GM21529 (cell line): ENCODE data around the gene PLOD1.
A peak's percentile ranks its signal among the peaks of the same experiment; 100 is the strongest.
"Not testable (repeated sequence)": the region's sequence is repeated elsewhere in the genome, so short reads cannot be mapped to it uniquely, and the experiment has no call there.

ENCODE experiments used
- ATAC-seq: cut with Tn5 transposase; IDR thresholded peaks from one replicate; pipeline ENCODE4 v1.9.1; 2021; ENCODE audit not compliant: unreplicated experiment

The PLOD1 gene

DNA sequence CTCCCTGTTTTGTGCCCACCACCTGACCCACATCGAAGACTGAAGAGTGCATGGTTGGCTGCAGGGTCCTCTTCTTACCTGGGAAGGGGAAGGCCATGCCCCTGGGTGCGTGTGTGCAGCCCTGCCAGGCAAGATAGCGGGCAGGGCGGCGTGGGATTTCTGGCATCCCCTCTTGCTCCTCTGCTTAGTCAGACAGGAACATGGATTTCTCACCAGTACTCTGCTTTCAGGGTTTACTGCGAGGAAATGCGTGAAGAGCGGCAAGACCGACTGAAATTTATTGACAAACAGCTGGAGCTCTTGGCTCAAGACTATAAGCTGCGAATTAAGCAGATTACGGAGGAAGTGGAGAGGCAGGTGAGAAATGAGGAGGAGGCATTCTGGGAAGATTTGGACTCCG, 69.2 kb downstream of the PLOD1 start:
- ATAC-seq: no peak

DNA sequence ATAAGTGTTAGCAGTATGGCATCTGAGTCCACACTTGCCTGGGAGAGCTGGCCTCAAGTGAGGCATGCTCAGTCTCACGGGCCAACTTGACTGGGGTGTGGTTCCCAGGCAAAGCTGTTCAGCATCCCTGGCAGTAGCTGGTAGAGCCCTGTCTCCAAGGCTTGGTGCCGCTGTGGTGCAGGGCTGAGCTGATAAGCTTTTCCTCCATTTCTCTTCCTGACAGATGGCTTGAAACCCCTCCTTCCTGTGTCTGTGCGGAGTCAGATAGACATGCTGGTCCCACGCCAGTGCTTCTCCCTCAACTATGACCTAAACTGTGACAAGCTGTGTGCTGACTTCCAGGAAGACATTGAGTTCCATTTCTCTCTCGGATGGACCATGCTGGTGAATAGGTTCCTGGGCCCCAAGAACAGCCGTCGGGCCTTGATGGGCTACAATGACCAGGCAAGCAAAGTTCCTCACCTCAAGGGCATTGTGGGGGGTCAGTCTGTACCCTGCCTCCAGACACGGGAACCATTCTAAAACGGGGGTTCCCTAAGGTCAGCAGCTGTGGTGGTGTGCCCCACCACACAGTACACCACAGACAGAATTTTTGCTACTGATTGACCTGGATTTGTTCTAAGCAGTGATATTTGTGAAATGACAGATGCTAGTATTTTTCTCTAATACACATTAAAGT, 71.1 kb downstream of the PLOD1 start:
- ATAC-seq: no peak

DNA sequence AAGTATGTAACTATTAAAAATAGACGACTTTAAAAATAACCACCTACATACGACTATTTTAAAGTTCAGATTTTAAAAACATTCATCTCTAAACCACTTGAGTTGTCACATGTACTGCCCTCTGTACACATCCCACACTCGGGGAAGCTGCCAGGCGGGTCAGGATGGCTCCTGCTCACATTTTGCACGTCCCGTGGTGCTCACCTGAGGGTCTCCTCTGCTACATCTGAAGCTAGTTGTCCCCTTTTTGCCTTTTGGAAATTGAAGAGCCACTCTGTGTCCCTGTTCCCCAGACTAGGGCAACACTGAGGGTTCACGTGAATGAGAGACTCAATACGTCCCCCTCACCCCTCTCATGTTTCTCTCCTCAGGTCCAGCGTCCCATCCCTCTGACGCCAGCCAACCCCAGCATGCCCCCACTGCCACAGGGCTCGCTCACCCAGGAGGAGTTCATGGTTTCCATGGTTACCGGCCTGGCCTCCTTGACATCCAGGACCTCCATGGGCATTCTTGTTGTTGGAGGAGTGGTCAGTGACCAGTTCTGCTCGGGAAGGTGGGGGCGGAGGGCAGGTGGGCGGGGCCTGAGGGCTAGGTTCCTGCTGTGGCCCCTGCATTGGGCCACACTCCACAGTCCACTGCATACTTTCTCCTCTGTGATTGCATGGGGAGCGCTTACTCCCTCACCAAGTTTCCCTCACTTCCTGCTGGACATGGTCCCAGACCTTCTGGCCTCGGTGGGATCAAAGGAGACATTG, 71.8 kb downstream of the PLOD1 start:
- no peak for ATAC-seq

DNA sequence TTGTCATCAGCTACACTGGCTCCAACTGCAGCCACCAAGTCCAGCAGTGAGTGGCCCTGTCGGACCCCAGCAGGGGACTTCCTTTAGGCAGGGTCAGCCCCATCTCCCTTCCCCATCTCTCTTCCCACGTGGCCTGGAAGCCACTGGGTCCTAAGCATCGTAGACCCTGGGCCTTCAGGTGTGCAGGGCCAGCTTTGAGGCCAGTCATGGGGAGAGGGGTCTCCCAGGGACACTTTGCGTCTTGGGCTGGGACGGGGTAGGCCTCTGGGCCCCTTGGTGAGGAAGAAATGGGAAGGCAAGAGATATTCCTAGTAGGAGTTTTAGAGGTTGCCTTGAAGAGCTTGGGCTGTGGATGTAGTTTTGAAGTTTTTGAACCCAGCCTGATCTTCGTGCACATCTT, 72.7 kb downstream of the PLOD1 start:
- no peak for ATAC-seq

DNA sequence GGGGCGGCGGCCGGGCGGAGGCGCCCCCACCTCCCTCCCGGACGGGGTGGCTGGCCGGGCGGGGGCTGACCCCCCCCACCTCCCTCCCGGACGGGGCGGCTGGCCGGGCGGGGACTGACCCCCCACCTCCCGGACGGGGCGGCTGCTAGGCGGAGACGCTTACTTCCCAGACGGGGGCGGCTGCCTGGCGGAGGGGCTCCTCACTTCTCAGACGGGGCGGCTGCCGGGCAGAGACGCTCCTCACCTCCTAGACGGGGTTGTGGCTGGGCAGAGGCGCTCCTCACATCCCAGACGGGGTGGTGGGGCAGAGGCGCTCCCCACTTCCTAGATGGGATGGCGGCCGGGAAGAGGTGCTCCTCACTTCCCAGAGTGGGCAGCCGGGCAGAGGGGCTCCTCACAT, 73.8 kb downstream of the PLOD1 start:
- not testable (repeated sequence) for ATAC-seq

DNA sequence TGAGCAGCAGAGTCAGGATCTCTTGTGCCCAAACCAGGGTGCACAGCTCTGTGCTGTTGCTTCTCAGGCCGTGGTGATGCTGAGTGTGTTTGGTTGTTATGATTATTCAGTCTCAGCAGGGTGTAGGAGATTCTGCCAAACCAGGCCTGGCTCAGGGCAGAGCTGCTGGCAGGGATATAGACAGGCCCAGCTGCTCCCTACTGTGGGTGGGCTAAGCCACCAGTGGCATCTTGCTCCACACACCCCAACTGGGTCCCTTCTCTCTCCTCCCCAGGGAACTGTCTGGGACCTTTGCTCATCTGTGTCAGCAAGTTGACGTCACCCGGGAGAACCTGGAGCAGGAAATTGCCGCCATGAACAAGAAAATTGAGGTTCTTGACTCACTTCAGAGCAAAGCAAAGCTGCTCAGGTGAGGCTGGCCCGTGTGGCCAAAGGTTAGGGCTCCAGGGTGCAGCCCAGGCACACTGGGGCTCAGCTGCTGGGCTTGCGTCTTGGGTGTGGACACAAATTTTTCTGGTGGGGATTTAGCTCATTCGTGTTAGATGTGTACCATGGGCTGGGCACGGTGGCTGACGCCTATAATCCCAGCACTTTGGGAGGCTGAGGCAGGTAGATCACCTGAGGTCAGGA, 74.9 kb downstream of the PLOD1 start:
- no peak for ATAC-seq

DNA sequence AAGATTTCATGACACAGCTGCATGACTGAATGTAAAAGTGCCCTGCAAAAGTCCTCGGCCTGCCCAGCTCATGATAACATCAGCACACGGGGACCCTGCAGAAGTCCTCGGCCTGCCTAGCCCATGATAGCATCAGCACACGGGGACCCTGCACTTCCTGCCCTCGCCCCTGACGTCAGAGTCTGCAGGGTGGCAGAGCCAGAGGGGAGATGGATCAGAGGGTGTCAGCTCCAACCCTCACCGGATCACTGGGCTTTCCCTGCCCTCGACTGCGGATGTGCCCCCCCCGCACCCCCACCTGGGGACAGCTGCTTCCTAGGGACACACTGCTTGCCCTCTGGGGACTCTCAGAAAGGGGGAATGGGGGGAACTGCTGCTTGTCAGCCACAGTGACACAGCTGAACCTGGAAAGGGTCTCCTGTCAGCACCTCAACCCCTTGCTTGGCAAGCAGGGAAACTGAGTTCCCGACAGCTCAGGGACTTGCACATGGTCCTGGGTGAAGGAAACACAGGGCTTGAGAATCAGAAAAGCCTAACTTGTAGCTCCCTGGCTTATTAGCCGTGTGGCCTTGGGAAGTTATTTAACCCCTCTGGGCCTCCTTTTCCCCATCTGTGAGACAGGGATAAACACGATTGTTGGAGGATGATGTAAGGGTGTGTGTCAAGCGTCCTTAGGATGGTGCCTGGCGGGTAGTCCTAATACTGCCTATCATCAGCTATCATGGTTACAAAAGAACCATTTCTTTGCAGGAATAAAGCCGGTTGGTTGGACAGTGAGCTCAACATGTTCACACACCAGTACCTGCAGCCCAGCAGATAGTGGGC, 76.4 kb downstream of the PLOD1 start:
- no peak for ATAC-seq

DNA sequence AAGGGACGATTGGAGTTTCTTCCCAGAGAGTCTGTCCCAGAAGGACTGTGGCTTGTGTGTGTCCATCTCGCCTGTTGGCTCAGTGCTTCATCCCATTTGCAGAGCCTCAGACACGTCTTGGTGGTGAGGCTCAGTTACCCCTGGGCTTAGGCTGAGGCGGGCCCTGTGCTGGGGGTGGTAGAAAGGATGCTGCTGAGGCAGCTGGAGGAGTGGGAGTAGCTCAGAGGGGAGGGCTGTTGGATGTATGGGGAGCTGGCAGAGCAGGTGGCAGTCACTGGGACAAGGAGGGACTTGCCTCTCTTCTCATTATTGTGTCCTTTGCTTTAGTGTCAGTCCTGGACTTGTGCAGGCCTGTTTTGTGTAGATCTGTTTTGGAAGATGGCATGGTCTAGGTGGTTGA, 77.5 kb downstream of the PLOD1 start:
- ATAC-seq: no peak

DNA sequence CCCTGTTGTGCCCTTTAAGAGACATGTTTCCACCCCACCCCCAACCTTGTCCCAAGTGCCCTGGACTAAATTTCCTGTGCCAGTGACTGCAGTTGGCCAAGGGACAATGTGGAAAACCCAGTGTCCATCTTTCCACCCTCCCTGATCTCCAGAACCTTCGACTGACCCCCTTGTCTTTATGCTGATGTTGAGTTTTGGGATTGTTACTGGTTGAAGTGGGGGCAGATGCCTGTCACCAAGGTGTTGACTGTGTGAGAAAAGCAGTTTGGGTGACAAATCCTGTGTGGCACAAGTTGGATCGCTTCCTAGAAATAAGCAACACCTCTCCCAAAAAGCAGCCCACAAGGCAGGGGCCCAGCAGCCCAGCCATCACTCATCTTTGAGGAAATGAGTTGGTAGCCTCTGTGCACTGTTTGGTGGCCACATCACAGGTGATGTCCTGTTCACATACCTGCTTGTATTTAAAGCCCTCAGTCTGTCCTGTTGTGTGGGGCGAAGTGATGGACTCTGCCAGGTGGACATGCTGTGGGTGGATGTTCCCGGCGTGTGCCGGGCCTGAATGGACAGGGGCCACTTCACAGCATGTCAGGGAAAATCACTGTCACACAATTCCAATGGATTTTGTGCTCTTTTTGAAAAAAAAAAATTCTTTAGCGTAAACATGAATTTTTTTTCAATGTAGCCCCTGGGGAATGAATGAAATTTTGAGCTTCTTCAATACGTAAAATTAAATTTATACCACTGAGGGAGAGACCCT, 78.2 kb downstream of the PLOD1 start:
- no peak for ATAC-seq

DNA sequence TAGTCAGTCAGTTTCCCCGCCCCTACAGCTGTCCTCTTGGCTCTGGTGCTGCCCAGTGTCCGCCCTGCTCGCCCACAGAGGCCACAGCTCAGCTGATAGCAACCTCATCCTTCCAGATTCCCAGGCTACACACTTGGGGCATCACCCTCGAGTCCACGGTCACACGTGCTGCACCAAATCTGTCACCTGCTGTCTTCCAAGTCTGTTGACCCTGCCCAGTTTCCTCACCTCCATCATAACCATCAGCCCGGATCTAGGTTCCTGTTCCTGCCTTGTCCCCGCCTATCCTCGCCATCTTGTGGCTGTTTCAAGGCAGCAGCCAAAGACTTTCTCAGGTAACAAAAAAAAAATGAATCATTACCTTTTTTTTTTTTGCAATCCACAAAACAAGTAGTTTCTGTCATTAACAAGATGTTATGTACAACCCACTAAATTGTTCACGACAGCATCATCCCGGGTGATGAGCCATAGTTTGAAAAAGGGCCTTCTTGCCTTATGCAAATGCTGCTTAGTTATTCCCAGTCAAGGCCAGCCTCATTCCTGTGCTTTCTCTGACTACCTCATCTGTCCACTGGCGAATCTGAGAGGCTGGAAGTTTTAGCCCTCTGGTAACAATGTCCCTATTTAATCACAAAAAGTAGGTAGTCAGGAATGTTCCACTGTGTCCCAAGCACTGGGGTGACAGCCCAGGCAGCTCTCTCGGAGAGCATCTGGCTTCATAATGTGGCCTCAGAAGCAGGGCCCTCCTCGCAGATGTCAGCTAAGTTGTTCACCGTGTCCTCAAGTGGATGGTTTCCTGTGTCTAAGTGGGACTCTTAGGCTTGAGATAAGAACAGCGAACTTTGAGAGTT, 79.8 kb downstream of the PLOD1 start:
- ATAC-seq: no peak

DNA sequence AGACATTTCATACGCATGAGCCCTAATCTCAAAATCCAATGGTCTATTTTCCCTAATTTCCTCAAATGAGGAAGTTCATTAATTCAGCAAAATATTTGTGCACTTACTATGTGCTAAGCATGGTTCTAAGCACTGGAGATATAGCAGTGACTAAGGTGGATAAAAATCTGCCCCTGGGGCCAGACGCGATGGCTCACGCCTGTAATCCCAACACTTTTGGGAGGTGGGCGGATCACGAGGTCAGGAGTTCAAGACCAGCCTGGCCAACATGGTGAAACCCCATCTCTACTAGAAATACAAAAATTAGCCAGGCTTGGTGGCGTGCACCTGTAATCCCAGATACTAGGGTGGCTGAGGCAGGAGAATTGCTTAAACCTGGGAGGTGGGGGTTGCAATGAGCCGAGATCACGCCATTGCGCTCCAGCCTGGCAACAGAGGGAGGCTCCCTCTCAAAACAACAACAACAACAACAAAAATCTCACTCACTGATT, 80.5 kb downstream of the PLOD1 start:
- ATAC-seq: no peak

DNA sequence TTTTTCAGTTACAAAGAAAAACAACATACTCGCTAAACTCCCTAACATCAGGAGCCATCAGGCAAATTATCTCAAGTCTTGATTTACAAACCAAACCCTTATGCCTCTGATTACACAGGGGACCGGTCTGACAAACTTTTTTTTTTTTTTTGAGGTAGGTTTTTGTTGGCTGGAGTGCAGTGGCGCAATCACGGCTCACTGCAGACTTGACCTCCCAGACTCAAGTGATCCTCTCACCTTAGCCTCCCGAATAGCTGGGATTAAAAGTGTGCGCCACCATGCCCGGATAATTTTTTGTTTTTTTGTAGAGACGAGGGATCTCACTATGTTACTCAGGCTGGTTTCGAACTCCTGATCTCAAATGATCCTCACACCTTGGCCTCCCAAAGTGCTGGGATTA, 81.0 kb downstream of the PLOD1 start:
- ATAC-seq: no peak

DNA sequence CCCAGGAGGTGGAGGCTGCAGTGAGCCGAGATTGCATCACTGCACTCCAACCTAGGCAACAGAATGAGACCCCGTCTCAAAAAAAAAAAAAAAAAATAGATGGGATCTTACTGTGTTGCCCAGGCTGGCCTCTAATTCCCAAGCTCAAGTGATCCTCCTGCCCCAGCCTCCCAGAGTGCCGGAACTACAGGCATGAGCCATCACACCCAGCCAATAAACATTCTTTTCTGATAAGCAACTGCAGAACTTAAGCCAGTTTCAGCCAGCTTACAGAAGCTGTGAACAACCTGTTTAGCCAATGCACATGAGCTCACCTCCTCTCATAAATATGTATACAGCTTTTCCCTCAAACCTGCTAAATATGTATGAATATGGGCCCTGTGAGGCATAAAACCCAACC, 81.7 kb downstream of the PLOD1 start:
- no peak for ATAC-seq

DNA sequence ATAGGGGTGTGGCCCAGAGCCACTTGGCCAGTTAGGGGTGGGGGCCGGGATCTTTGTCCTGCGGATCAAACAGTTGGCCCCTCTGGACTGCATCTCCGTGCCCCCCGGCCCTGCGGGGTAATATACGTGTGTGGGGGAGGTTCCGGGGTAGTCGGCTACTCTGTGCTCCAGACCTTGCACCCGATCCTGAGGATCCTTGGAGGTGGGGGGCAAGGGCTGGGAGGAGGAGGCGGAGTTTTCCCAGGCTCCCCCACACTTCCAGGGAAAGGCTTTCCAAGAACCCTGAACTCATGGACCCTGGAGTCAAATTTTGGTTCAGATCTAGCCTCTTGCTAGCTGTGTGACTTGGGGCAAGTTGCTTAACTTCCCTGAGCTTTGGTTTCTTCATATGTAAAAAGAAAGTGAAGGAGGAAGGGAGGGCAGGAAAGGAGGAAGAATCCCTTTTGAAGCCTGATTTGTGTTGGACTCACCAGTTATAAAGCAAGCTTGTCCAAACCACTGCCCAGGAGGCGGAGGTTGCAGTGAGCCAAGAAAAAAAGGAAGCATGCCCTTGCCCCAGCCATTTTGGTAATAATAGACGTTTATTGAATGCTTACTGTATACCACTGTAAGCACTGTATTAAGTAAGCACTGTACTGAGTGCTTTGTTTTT, 85.5 kb downstream of the PLOD1 start:
- peak; percentile 1 for ATAC-seq

DNA sequence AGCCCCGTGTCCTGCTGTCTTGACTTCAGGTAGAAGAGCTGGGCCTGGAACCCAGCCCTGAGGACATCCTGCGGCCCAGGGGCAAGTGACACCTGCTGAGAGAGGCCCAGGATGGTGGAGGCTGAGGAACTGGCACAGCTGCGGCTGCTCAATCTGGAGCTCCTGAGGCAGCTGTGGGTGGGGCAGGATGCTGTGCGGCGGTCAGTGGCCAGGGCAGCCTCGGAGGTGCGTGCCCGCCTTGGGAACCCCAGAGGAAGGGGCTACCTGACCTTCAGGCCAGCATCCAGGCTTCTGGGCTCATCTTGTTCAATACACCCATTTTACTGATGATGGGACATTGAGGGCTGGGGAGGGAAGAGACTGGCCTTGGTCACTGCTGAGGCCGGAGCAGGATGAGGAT, 87.1 kb downstream of the PLOD1 start:
- no peak for ATAC-seq

DNA sequence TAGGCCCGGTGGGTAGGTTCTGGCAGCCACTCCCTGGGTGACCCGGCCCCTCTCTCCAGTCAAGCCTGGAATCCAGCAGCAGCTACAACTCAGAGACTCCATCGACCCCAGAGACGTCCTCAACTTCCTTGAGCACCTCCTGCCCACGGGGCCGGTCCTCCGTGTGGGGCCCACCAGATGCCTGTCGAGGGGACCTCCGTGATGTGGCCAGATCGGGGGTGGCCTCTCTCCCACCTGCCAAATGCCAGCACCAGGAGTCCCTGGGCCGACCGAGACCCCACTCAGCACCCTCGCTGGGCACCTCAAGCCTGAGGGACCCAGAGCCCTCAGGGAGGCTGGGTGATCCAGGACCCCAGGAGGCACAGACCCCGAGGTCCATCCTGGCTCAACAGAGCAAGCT, 87.5 kb downstream of the PLOD1 start:
- no peak for ATAC-seq
